Activated CD4-positive, alpha-beta memory T cell treated with anti-CD3 and anti-CD28 coated beads, Interleukin-2, amount 10 ng/mL, durations not matched to agents 7 days and 5 days (primary cell): ENCODE data around the gene CDK5R1. TPM values are rescaled to one million over a fixed set of nuclear protein-coding genes. Genes with fewer than 3 reads are reported as not detected.

ENCODE experiments used
- CTCF ChIA-PET: fragments of 350-600 bp; sonication (Branson Sonifier 250); formaldehyde crosslinking; loops from one replicate; lab custom pipeline; 2021; ENCODE audit warnings: antibody characterized with exemption, inconsistent platforms; lab: Charles Lee
- POLR2A ChIA-PET: fragments of 350-600 bp; sonication (Branson Sonifier 250); formaldehyde crosslinking; loops from one replicate; lab custom pipeline; 2021; ENCODE audit warnings: antibody characterized with exemption; lab: Charles Lee
- DNase-seq: peaks from one replicate; pipeline ENCODE4 v3.0.0-alpha.2; 2020
- H3K27ac Mint-ChIP-seq: one replicate; pipeline ENCODE4 v1.8.0; 2021; ENCODE audit warnings: mild to moderate bottlenecking, mixed read lengths
- H3K27me3 Mint-ChIP-seq: one replicate; pipeline ENCODE4 v1.8.0; 2021; ENCODE audit warnings: mixed read lengths
- H3K36me3 Mint-ChIP-seq: one replicate; pipeline ENCODE4 v1.8.0; 2021; ENCODE audit warnings: low read depth, mixed read lengths
- H3K4me1 Mint-ChIP-seq: one replicate; pipeline ENCODE4 v1.8.0; 2021; ENCODE audit warnings: mixed read lengths
- H3K4me3 Mint-ChIP-seq: one replicate; pipeline ENCODE4 v1.8.0; 2021; ENCODE audit warnings: mild to moderate bottlenecking, mixed read lengths
- H3K9me3 Mint-ChIP-seq: one replicate; pipeline ENCODE4 v1.8.0; 2021; ENCODE audit warnings: mixed read lengths
- total RNA-seq, 2 experiments: library from RNA; stranded (reverse); gene quantifications; one replicate each; pipeline ENCODE4 v1.2.3, GENCODE V29; 2021

The CDK5R1 gene
- total RNA-seq, 2 experiments from 2014 or later: 7.4 to 7.9 TPM

- CTCF ChIA-PET: interaction anchor here (0.6 kb wide), 1 partner anchor 28 kb away, joined by 3 read pairs; no protein-coding TSS in a partner anchor
- peaks cover 28% of the 10 kb centered on the region for H3K4me1 Mint-ChIP-seq
- no peak overlapping the region for H3K4me3 Mint-ChIP-seq
- no peaks in the 10 kb centered on the region for H3K27me3 Mint-ChIP-seq
- no peak for DNase-seq
- no peak overlapping the region for H3K27ac Mint-ChIP-seq
- H3K9me3 Mint-ChIP-seq: no peaks in the 10 kb centered on the region
- POLR2A ChIA-PET: interaction anchor here (1.5 kb wide), 1 partner anchor 24 kb away, joined by 3 read pairs; no protein-coding TSS in a partner anchor
- H3K36me3 Mint-ChIP-seq: peaks cover 4% of the 10 kb centered on the region
These were observed 8.8 kb downstream of the CDK5R1 start for GRCh38 chr17:32495359-32496231.

GRCh38 chr17:32496395-32497073, 9.7 kb downstream of the CDK5R1 start:
- Mint-ChIP-seq H3K4me3 (no peak overlapping the region), H3K36me3 (no peaks in the 10 kb centered on the region), H3K27ac (no peak overlapping the region), H3K9me3 (no peaks in the 10 kb centered on the region), H3K27me3 (no peaks in the 10 kb centered on the region), H3K4me1 (peaks cover 22% of the 10 kb centered on the region)
- ChIA-PET POLR2A (interaction anchor here (1.5 kb wide), 1 partner anchor 23 kb away, joined by 3 read pairs; no protein-coding TSS in a partner anchor), CTCF (no interaction called here)
- no peak for DNase-seq

- Mint-ChIP-seq H3K27me3 (no peaks in the 10 kb centered on the region), H3K4me1 (peaks cover 21% of the 10 kb centered on the region), H3K4me3 (no peak overlapping the region), H3K36me3 (no peaks in the 10 kb centered on the region), H3K27ac (no peak overlapping the region), H3K9me3 (no peaks in the 10 kb centered on the region)
- CTCF ChIA-PET: no interaction called here
- no peak for DNase-seq
- POLR2A ChIA-PET: interaction anchor here (0.8 kb wide), 1 partner anchor 11 kb away, joined by 3 read pairs; the partner anchor contains the start of gene CDK5R1
These were observed 10.8 kb downstream of the CDK5R1 start for GRCh38 chr17:32497431-32498205.

- no peak for DNase-seq
- H3K9me3 Mint-ChIP-seq: no peaks in the 10 kb centered on the region
- peaks cover 23% of the 10 kb centered on the region for H3K4me1 Mint-ChIP-seq
- H3K27ac Mint-ChIP-seq: no peak overlapping the region
- no peaks in the 10 kb centered on the region for H3K36me3 Mint-ChIP-seq
- POLR2A ChIA-PET: no interaction called here
- no peak overlapping the region for H3K4me3 Mint-ChIP-seq
- H3K27me3 Mint-ChIP-seq: no peaks in the 10 kb centered on the region
- CTCF ChIA-PET: no interaction called here
These were observed 11.6 kb downstream of the CDK5R1 start for GRCh38 chr17:32498391-32498790.

GRCh38 chr17:32502013-32502412, 15.2 kb downstream of the CDK5R1 start:
- no peaks in the 10 kb centered on the region for H3K36me3 Mint-ChIP-seq
- ChIA-PET CTCF (no interaction called here), POLR2A (interaction anchor here (0.9 kb wide), 1 partner anchor 16 kb away, joined by 3 read pairs; no protein-coding TSS in a partner anchor)
- H3K27ac Mint-ChIP-seq: peak overlapping the region; percentile 100
- no peak overlapping the region for H3K4me3 Mint-ChIP-seq
- no peaks in the 10 kb centered on the region for H3K27me3 Mint-ChIP-seq
- H3K9me3 Mint-ChIP-seq: no peaks in the 10 kb centered on the region
- DNase-seq: no peak
- H3K4me1 Mint-ChIP-seq: peaks cover 42% of the 10 kb centered on the region

- POLR2A ChIA-PET: interaction anchor here (2.1 to 2.4 kb wide), 4 partner anchors 14 to 26 kb away, joined by 5 to 21 read pairs (median 15); partner anchors contain the start of gene CDK5R1
- CTCF ChIA-PET: no interaction called here
- Mint-ChIP-seq H3K36me3 (no peaks in the 10 kb centered on the region), H3K4me1 (peaks cover 42% of the 10 kb centered on the region), H3K9me3 (no peaks in the 10 kb centered on the region), H3K4me3 (no peak overlapping the region), H3K27ac (peak overlapping the region; percentile 100), H3K27me3 (no peaks in the 10 kb centered on the region)
- no peak for DNase-seq
These were observed 15.9 kb downstream of the CDK5R1 start for GRCh38 chr17:32502710-32503109.

GRCh38 chr17:32503251-32504165, 16.7 kb downstream of the CDK5R1 start:
- ChIA-PET POLR2A (interaction anchor here (1.0 to 2.4 kb wide), 9 partner anchors 8 to 58 kb away, joined by 3 to 21 read pairs (median 5); partner anchors contain the start of genes CDK5R1 and PSMD11), CTCF (interaction anchor here (0.6 to 1.6 kb wide), 3 partner anchors 13 to 172 kb away, joined by 3 to 4 read pairs (median 3); no protein-coding TSS in a partner anchor)
- H3K27ac Mint-ChIP-seq: peak overlapping the region; percentile 100
- H3K4me1 Mint-ChIP-seq: peaks cover 42% of the 10 kb centered on the region
- H3K27me3 Mint-ChIP-seq: no peaks in the 10 kb centered on the region
- DNase-seq: peak; percentile 67
- no peaks in the 10 kb centered on the region for H3K9me3 Mint-ChIP-seq
- H3K36me3 Mint-ChIP-seq: no peaks in the 10 kb centered on the region
- H3K4me3 Mint-ChIP-seq: peak overlapping the region; percentile 59

- Mint-ChIP-seq H3K4me3 (peak overlapping the region; percentile 59), H3K27me3 (no peaks in the 10 kb centered on the region), H3K36me3 (no peaks in the 10 kb centered on the region), H3K9me3 (no peaks in the 10 kb centered on the region), H3K4me1 (peaks cover 41% of the 10 kb centered on the region), H3K27ac (peak overlapping the region; percentile 100)
- CTCF ChIA-PET: interaction anchor here (0.6 to 1.6 kb wide), 3 partner anchors 13 to 172 kb away, joined by 3 to 4 read pairs (median 3); no protein-coding TSS in a partner anchor
- POLR2A ChIA-PET: interaction anchor here (0.9 to 2.4 kb wide), 10 partner anchors 8 to 60 kb away, joined by 3 to 21 read pairs (median 5); partner anchors contain the start of genes CDK5R1 and PSMD11
- DNase-seq: peak; percentile 35
These were observed 17.6 kb downstream of the CDK5R1 start for GRCh38 chr17:32504166-32504990.

GRCh38 chr17:32508926-32509325, 22.1 kb downstream of the CDK5R1 start:
- ChIA-PET POLR2A (interaction anchor here (0.8 to 1.1 kb wide), 2 partner anchors 8 to 15 kb away, joined by 4 to 5 read pairs; no protein-coding TSS in a partner anchor), CTCF (interaction anchor here (1.2 kb wide), 1 partner anchor 18 kb away, joined by 3 read pairs; no protein-coding TSS in a partner anchor)
- Mint-ChIP-seq H3K9me3 (no peaks in the 10 kb centered on the region), H3K4me3 (no peak overlapping the region), H3K27ac (no peak overlapping the region), H3K36me3 (no peaks in the 10 kb centered on the region), H3K4me1 (peaks cover 20% of the 10 kb centered on the region), H3K27me3 (peaks cover 3% of the 10 kb centered on the region)
- DNase-seq: no peak

GRCh38 chr17:32510466-32510865, 23.7 kb downstream of the CDK5R1 start:
- Mint-ChIP-seq H3K27me3 (peaks cover 3% of the 10 kb centered on the region), H3K4me1 (peaks cover 6% of the 10 kb centered on the region), H3K27ac (no peak overlapping the region), H3K4me3 (no peak overlapping the region), H3K9me3 (no peaks in the 10 kb centered on the region), H3K36me3 (no peaks in the 10 kb centered on the region)
- ChIA-PET CTCF (no interaction called here), POLR2A (interaction anchor here (0.7 to 1.7 kb wide), 3 partner anchors 9 to 19 kb away, joined by 3 to 8 read pairs (median 4); no protein-coding TSS in a partner anchor)
- no peak for DNase-seq
